ENCODE data around the gene OR51A7. TPM values are rescaled to one million over a fixed set of nuclear protein-coding genes. Genes with fewer than 3 reads are reported as not detected.

OR51A7 gene
- total and polyA plus RNA-seq, 2 of the 8 experiments (the other 6 are each of a cell fraction or from before 2014, with no cell fraction given), result not detected

GRCh38 chr11:4865855-4866254, 37.7 kb upstream of the OR51A7 start:
- no peak overlapping the region for H4K91ac ChIP-seq (replicated peaks; ENCODE audit: insufficient read length, low read length)
- TF ChIP-seq EZH2 (IDR thresholded peaks at IDR 0.05; ENCODE audit: low read depth, low read length, severe bottlenecking) (no peak), TAF1 (IDR thresholded peaks at IDR 0.05; ENCODE audit: low read depth, low read length) (no peak), BRCA1 (IDR thresholded peaks at IDR 0.05; ENCODE audit: low read depth, low read length) (no peak)
- no peak overlapping the region for H2BK120ac ChIP-seq (replicated peaks; ENCODE audit: low read depth, low read length)
- ChIA-PET CTCF (ENCODE audit: partially characterized antibody) (no interaction called here), POLR2A (ENCODE audit: partially characterized antibody) (no interaction called here)
- H3K56ac ChIP-seq (replicated peaks; ENCODE audit: insufficient read length, low read depth, low read length), result no peak overlapping the region
- no peak overlapping the region for H3K9ac ChIP-seq (replicated peaks in 1 of 4; ENCODE audit: extremely low read depth in 1 of 4, low read depth in 3 of 4, low read length in 3 of 4)
- H3K36me3 ChIP-seq (ENCODE audit: control insufficient read depth in 2 of 4, insufficient read depth in 4 of 4, low read length in 3 of 4), result no peaks in the 10 kb centered on the region
- H3K4me1 ChIP-seq (replicated peaks in 1 of 4; ENCODE audit: control insufficient read depth in 3 of 4, insufficient read depth in 4 of 4, low read length in 3 of 4), result peaks cover 0 to 16% (median 4%) of the 10 kb centered on the region in 4 experiments; a peak in 3 of 7 replicates
- no peak overlapping the region for H2BK5ac ChIP-seq (ENCODE audit: low read depth, low read length)
- H3K4me2 ChIP-seq (ENCODE audit: insufficient read depth in 1 of 2, low read depth in 2 of 2, low read length in 2 of 2), result no peak overlapping the region
- H3K18ac ChIP-seq (ENCODE audit: extremely low read depth, low read length), result no peak overlapping the region
- no peak overlapping the region for H2BK12ac ChIP-seq (ENCODE audit: low read depth, low read length)
- H3K4me3 ChIP-seq (ENCODE audit: extremely low read depth in 1 of 4, insufficient read depth in 2 of 4, low read depth in 3 of 4, low read length in 4 of 4), result no peak overlapping the region
- H3K79me2 ChIP-seq (ENCODE audit: control insufficient read depth in 1 of 2, insufficient read depth in 2 of 2, low read length in 2 of 2), result no peaks in the 10 kb centered on the region
- no peak overlapping the region for H3K27ac ChIP-seq (ENCODE audit: low read depth, low read length)
- no peak overlapping the region for H2BK20ac ChIP-seq (ENCODE audit: low read length)
- no peaks in the 10 kb centered on the region for H3K27me3 ChIP-seq (replicated peaks in 1 of 4; ENCODE audit: control insufficient read depth in 3 of 4, extremely low read depth in 1 of 4, insufficient read depth in 3 of 4, low read length in 3 of 4)
- no peaks in the 10 kb centered on the region for H3K9me3 ChIP-seq (ENCODE audit: insufficient read depth in 2 of 2, low read depth in 1 of 2, low read length in 1 of 2)
- FAIRE-seq (no peak), DNase-seq (ENCODE audit: low read depth in 1 of 2, low spot score in 2 of 2) (no peak)
- H3K23me2 ChIP-seq (ENCODE audit: low read depth, low read length), result no peaks in the 10 kb centered on the region
- WGBS, 2 experiments (ENCODE audit: extremely low coverage in 1 of 2, insufficient coverage in 1 of 2, insufficient read length in 1 of 2, insufficient replicate concordance in 2 of 2, low coverage in 1 of 2, low lambda C conversion rate in 2 of 2, missing lambda C conversion rate in 1 of 2), result 90% methylated on average over 1 of the region's 1 CpG; no CpG with 5 or more reads in 1 of the 2 experiments
- H3K14ac ChIP-seq (ENCODE audit: insufficient read length), result no peak overlapping the region
- no peaks in the 10 kb centered on the region for H3K79me1 ChIP-seq (ENCODE audit: low read depth, low read length)
- H2AFZ ChIP-seq (ENCODE audit: low read length), result no peak overlapping the region
- no peak overlapping the region for H2BK15ac ChIP-seq (ENCODE audit: low read length)
- H4K20me1 ChIP-seq (replicated peaks in 1 of 2; ENCODE audit: control insufficient read depth in 1 of 2, insufficient read depth in 2 of 2, low read length in 2 of 2), result no peaks in the 10 kb centered on the region
- no peak overlapping the region for H2AK5ac ChIP-seq (ENCODE audit: low read depth, low read length)
- H3K4ac ChIP-seq (replicated peaks; ENCODE audit: insufficient read length, low read depth, low read length), result no peak overlapping the region
- no peak overlapping the region for H4K5ac ChIP-seq (ENCODE audit: insufficient read length, low read depth, low read length)
- no peak overlapping the region for H4K8ac ChIP-seq (ENCODE audit: extremely low read depth, insufficient read depth, low read length)
- no peak overlapping the region for H3K23ac ChIP-seq (ENCODE audit: insufficient read length)

All from H1 (cell line).